ENCODE measurements around the gene GDE1. TPM values are rescaled to one million over a fixed set of nuclear protein-coding genes. Genes with fewer than 3 reads are reported as not detected.

GDE1 gene
- total and polyA plus RNA-seq, 5 donors from 2014 or later, result 22.8 to 43.6 (median 40.2) TPM

- Mint-ChIP-seq H3K27ac (no peak overlapping the region), H3K4me1 (peaks cover 14 to 24% (median 18%) of the 10 kb centered on the region in 4 donors), H3K27me3 (no peaks in the 10 kb centered on the region), H3K36me3 (peaks cover 19% of the 10 kb centered on the region), H3K4me3 (no peak overlapping the region), H3K9me3 (no peaks in the 10 kb centered on the region)
- ATAC-seq (ENCODE audit: low read depth in 2 of 2), result no peak
- Histone ChIP-seq H3K36me3 (ENCODE audit: control insufficient read depth, insufficient read depth, low read length) (peaks cover 17% of the 10 kb centered on the region), H3K27me3 (ENCODE audit: control insufficient read depth, insufficient read depth, low read length) (no peaks in the 10 kb centered on the region), H3K4me3 (ENCODE audit: low read depth, low read length) (no peak overlapping the region), H3K4me1 (ENCODE audit: control insufficient read depth, insufficient read depth, low read length, poor library complexity, severe bottlenecking) (peaks cover 19% of the 10 kb centered on the region), H3K27ac (ENCODE audit: insufficient read depth, low read length, poor library complexity, severe bottlenecking) (no peak overlapping the region), H3K9me3 (ENCODE audit: control insufficient read depth in 2 of 2, low read length in 2 of 2) (no peaks in the 10 kb centered on the region)
- DNase-seq, result no peak
These were observed 6.8 kb upstream of the GDE1 start for GRCh38 chr16:19528666-19529065.

- no peak for ATAC-seq (ENCODE audit: low read depth in 2 of 2)
- H3K9me3 ChIP-seq (ENCODE audit: control insufficient read depth in 2 of 2, low read length in 2 of 2), result no peaks in the 10 kb centered on the region
- Mint-ChIP-seq H3K9me3 (no peaks in the 10 kb centered on the region), H3K27me3 (no peaks in the 10 kb centered on the region), H3K4me3 (peak overlapping the region in 1 of 4 donors; percentile 3), H3K4me1 (peaks cover 15 to 32% (median 21%) of the 10 kb centered on the region in 4 donors), H3K36me3 (peaks cover 10% of the 10 kb centered on the region), H3K27ac (no peak overlapping the region)
- no peak overlapping the region for H3K27ac ChIP-seq (ENCODE audit: insufficient read depth, low read length, poor library complexity, severe bottlenecking)
- DNase-seq, result no peak
- H3K36me3 ChIP-seq (ENCODE audit: control insufficient read depth, insufficient read depth, low read length), result peaks cover 12% of the 10 kb centered on the region
- H3K4me1 ChIP-seq (ENCODE audit: control insufficient read depth, insufficient read depth, low read length, poor library complexity, severe bottlenecking), result peaks cover 25% of the 10 kb centered on the region
- H3K27me3 ChIP-seq (ENCODE audit: control insufficient read depth, insufficient read depth, low read length), result no peaks in the 10 kb centered on the region
- no peak overlapping the region for H3K4me3 ChIP-seq (ENCODE audit: low read depth, low read length)
These were observed 5.3 kb upstream of the GDE1 start for GRCh38 chr16:19527161-19527560.

- no peaks in the 10 kb centered on the region for H3K9me3 ChIP-seq (ENCODE audit: control insufficient read depth in 2 of 2, low read length in 2 of 2)
- peaks cover 39% of the 10 kb centered on the region for H3K4me1 ChIP-seq (ENCODE audit: control insufficient read depth, insufficient read depth, low read length, poor library complexity, severe bottlenecking)
- no peak for DNase-seq
- peak overlapping the region; percentile 91 for H3K4me3 ChIP-seq (ENCODE audit: low read depth, low read length)
- Mint-ChIP-seq H3K4me1 (peaks cover 20 to 50% (median 30%) of the 10 kb centered on the region in 4 donors), H3K4me3 (peak overlapping the region; percentile 95 to 99 (median 98)), H3K36me3 (peaks cover 8% of the 10 kb centered on the region), H3K27me3 (no peaks in the 10 kb centered on the region), H3K27ac (peak overlapping the region in 1 of 3 donors; percentile 92), H3K9me3 (no peaks in the 10 kb centered on the region)
- peaks cover 12% of the 10 kb centered on the region for H3K36me3 ChIP-seq (ENCODE audit: control insufficient read depth, insufficient read depth, low read length)
- no peak overlapping the region for H3K27ac ChIP-seq (ENCODE audit: insufficient read depth, low read length, poor library complexity, severe bottlenecking)
- ATAC-seq (ENCODE audit: low read depth in 2 of 2), result no peak
- H3K27me3 ChIP-seq (ENCODE audit: control insufficient read depth, insufficient read depth, low read length), result no peaks in the 10 kb centered on the region
These were observed 3.5 kb upstream of the GDE1 start for GRCh38 chr16:19525385-19525723.

- DNase-seq (peak in 1 of 3 donors; percentile 34), ATAC-seq (ENCODE audit: low read depth in 2 of 2) (no peak)
- Histone ChIP-seq H3K9me3 (ENCODE audit: control insufficient read depth in 2 of 2, low read length in 2 of 2) (no peaks in the 10 kb centered on the region), H3K27me3 (ENCODE audit: control insufficient read depth, insufficient read depth, low read length) (no peaks in the 10 kb centered on the region), H3K4me1 (ENCODE audit: control insufficient read depth, insufficient read depth, low read length, poor library complexity, severe bottlenecking) (peaks cover 44% of the 10 kb centered on the region), H3K36me3 (ENCODE audit: control insufficient read depth, insufficient read depth, low read length) (peaks cover 12% of the 10 kb centered on the region), H3K27ac (ENCODE audit: insufficient read depth, low read length, poor library complexity, severe bottlenecking) (no peak overlapping the region), H3K4me3 (ENCODE audit: low read depth, low read length) (peak overlapping the region; percentile 91)
- H3K4me1 Mint-ChIP-seq, result peaks cover 20 to 54% (median 34%) of the 10 kb centered on the region in 4 donors
- H3K27ac Mint-ChIP-seq, result peak overlapping the region in 2 of 3 donors; percentile 92 to 96
- H3K27me3 Mint-ChIP-seq, result no peaks in the 10 kb centered on the region
- peak overlapping the region; percentile 95 to 99 (median 98) for H3K4me3 Mint-ChIP-seq
- no peaks in the 10 kb centered on the region for H3K9me3 Mint-ChIP-seq
- H3K36me3 Mint-ChIP-seq, result peaks cover 8% of the 10 kb centered on the region
These were observed 2.9 kb upstream of the GDE1 start for GRCh38 chr16:19524616-19525384.

- Histone ChIP-seq H3K27me3 (ENCODE audit: control insufficient read depth, insufficient read depth, low read length) (no peaks in the 10 kb centered on the region), H3K36me3 (ENCODE audit: control insufficient read depth, insufficient read depth, low read length) (peaks cover 12% of the 10 kb centered on the region), H3K27ac (ENCODE audit: insufficient read depth, low read length, poor library complexity, severe bottlenecking) (peak overlapping the region; percentile 70), H3K9me3 (ENCODE audit: control insufficient read depth in 2 of 2, low read length in 2 of 2) (no peaks in the 10 kb centered on the region), H3K4me3 (ENCODE audit: low read depth, low read length) (peak overlapping the region; percentile 91), H3K4me1 (ENCODE audit: control insufficient read depth, insufficient read depth, low read length, poor library complexity, severe bottlenecking) (peaks cover 44% of the 10 kb centered on the region)
- no peak for ATAC-seq (ENCODE audit: low read depth in 2 of 2)
- peaks cover 20 to 59% (median 34%) of the 10 kb centered on the region in 4 donors for H3K4me1 Mint-ChIP-seq
- peak overlapping the region in 2 of 3 donors; percentile 92 to 96 for H3K27ac Mint-ChIP-seq
- H3K36me3 Mint-ChIP-seq, result peaks cover 8% of the 10 kb centered on the region
- H3K9me3 Mint-ChIP-seq, result no peaks in the 10 kb centered on the region
- no peaks in the 10 kb centered on the region for H3K27me3 Mint-ChIP-seq
- H3K4me3 Mint-ChIP-seq, result peak overlapping the region; percentile 95 to 99 (median 98)
- DNase-seq, result peak in 1 of 3 donors; percentile 9
These were observed 2.4 kb upstream of the GDE1 start for GRCh38 chr16:19524356-19524615.

GRCh38 chr16:19523559-19524355 is 1.9 kb upstream of the GDE1 start, which contains the start of gene CCP110:
TSS of gene CCP110 (plus strand) at chr16:19523942. CDS start at chr16:19527882, 3,940 bp downstream.
- peaks cover 20 to 63% (median 33%) of the 10 kb centered on the region in 4 donors for H3K4me1 Mint-ChIP-seq
- H3K4me3 Mint-ChIP-seq, result peak within 1 kb of the TSS; percentile 95 to 99 (median 98)
- H3K27ac Mint-ChIP-seq, result peak within 1 kb of the TSS; percentile 92 to 99 (median 96)
- H3K27ac ChIP-seq (ENCODE audit: insufficient read depth, low read length, poor library complexity, severe bottlenecking), result peak within 1 kb of the TSS; percentile 70
- peak within 1 kb of the TSS; percentile 91 for H3K4me3 ChIP-seq (ENCODE audit: low read depth, low read length)
- DNase-seq, result peak; percentile 92 to 98 (median 94)
- ATAC-seq (ENCODE audit: low read depth in 2 of 2), result peak; percentile 90 to 91
- H3K4me1 ChIP-seq (ENCODE audit: control insufficient read depth, insufficient read depth, low read length, poor library complexity, severe bottlenecking), result peaks cover 47% of the 10 kb centered on the region
- peaks cover 8% of the 10 kb centered on the region for H3K36me3 Mint-ChIP-seq
- H3K27me3 ChIP-seq (ENCODE audit: control insufficient read depth, insufficient read depth, low read length), result no peaks in the 10 kb centered on the region
- H3K27me3 Mint-ChIP-seq, result no peaks in the 10 kb centered on the region
- H3K9me3 Mint-ChIP-seq, result no peaks in the 10 kb centered on the region
- peaks cover 9% of the 10 kb centered on the region for H3K36me3 ChIP-seq (ENCODE audit: control insufficient read depth, insufficient read depth, low read length)
- H3K9me3 ChIP-seq (ENCODE audit: control insufficient read depth in 2 of 2, low read length in 2 of 2), result no peaks in the 10 kb centered on the region

GRCh38 chr16:19523184-19523558 is 1.3 kb upstream of the GDE1 start:
- Histone ChIP-seq H3K4me3 (ENCODE audit: low read depth, low read length) (no peak overlapping the region), H3K27ac (ENCODE audit: insufficient read depth, low read length, poor library complexity, severe bottlenecking) (peak overlapping the region; percentile 70), H3K27me3 (ENCODE audit: control insufficient read depth, insufficient read depth, low read length) (no peaks in the 10 kb centered on the region), H3K4me1 (ENCODE audit: control insufficient read depth, insufficient read depth, low read length, poor library complexity, severe bottlenecking) (peaks cover 53% of the 10 kb centered on the region), H3K36me3 (ENCODE audit: control insufficient read depth, insufficient read depth, low read length) (peaks cover 3% of the 10 kb centered on the region), H3K9me3 (ENCODE audit: control insufficient read depth in 2 of 2, low read length in 2 of 2) (no peaks in the 10 kb centered on the region)
- Mint-ChIP-seq H3K36me3 (peaks cover 8% of the 10 kb centered on the region), H3K4me3 (peak overlapping the region; percentile 56 to 98 (median 96)), H3K27ac (peak overlapping the region in 1 of 3 donors; percentile 92), H3K27me3 (no peaks in the 10 kb centered on the region), H3K4me1 (peaks cover 25 to 69% (median 36%) of the 10 kb centered on the region in 4 donors), H3K9me3 (no peaks in the 10 kb centered on the region)
- no peak for DNase-seq
- ATAC-seq (ENCODE audit: low read depth in 2 of 2), result no peak
